Mucosa of rectum (tissue), 2 donors: ENCODE data around the gene ADAM10.

Experiments used
- H3K27ac ChIP-seq, 2 donors: one replicate each; pipeline ENCODE4 v1.7.0; 2013; ENCODE audit warnings: inconsistent platforms in 2 of 2, low read depth in 2 of 2, low read length in 2 of 2
- H3K27me3 ChIP-seq, 2 donors: one replicate each; pipeline ENCODE4 v1.7.0; 2013; ENCODE audit warnings: low read length in 2 of 2; ENCODE audit not compliant: control insufficient read depth in 2 of 2, insufficient read depth in 2 of 2
- H3K36me3 ChIP-seq, 2 donors: one replicate each; pipeline ENCODE4 v1.7.0; 2013; ENCODE audit warnings: low read length in 2 of 2; ENCODE audit not compliant: control insufficient read depth in 2 of 2, insufficient read depth in 2 of 2
- H3K4me1 ChIP-seq, 2 donors: one replicate each; pipeline ENCODE4 v1.7.0; 2013; ENCODE audit warnings: low read length in 2 of 2, mild to moderate bottlenecking in 1 of 2; ENCODE audit not compliant: control insufficient read depth in 2 of 2, insufficient read depth in 2 of 2
- H3K4me3 ChIP-seq, 2 donors: one replicate each; pipeline ENCODE4 v1.7.0; 2013; ENCODE audit warnings: low read length in 2 of 2
- H3K9ac ChIP-seq, 2 donors: one replicate each; pipeline ENCODE4 v1.7.0; 2013; ENCODE audit warnings: low read length in 2 of 2, low read depth in 1 of 2, mild to moderate bottlenecking in 1 of 2
- H3K9me3 ChIP-seq, 2 donors: one replicate each; pipeline ENCODE4 v1.7.0; 2013; ENCODE audit warnings: low read length in 2 of 2; ENCODE audit not compliant: control insufficient read depth in 2 of 2
- donor health status: healthy.
- donor health status: Normal muscosa, but diverticular disease.

Gene ADAM10

DNA sequence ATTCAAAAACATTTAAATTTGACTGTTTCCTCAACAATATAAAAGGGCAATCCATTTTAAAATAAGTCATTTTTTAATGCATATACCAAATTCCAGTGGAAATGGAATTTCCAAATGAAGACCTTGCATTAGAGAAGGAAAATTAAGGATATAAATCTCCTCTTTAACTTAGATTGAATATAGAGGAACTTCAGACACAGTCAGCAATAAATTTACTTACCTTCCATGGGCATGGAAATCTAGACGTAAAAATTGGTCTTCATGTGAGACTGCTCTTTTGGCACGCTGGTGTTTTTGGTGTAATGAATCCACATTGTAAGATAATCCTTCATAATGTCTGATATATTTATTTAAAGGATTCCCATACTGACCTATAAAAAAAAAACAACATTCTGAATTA, 32.1 kb downstream of the ADAM10 start:
- Histone ChIP-seq H3K9me3 (no peaks in the 10 kb centered on the region), H3K4me3 (no peak overlapping the region), H3K27me3 (no peaks in the 10 kb centered on the region), H3K4me1 (no peaks in the 10 kb centered on the region), H3K27ac (no peak overlapping the region), H3K9ac (no peak overlapping the region), H3K36me3 (peaks cover 3 to 5% of the 10 kb centered on the region in 2 donors)

DNA sequence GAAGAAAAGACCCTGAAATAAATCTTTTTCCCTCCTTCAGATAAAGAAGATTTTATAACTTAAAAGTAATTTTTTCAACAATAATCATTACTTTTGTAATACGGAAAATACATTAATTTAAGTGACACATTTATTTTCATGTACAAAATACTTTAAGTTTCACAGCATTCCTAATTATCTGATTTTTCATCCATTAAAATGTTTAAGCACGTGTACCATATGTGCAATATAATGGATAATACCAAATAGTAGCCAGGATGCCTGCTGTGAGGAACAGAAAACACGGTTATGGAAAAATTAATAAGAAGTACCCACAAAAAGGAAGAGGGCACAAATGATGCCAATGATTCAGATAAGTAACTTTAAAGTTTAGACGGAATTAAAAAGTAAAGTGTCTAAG, 33.5 kb downstream of the ADAM10 start:
- H3K36me3 ChIP-seq = peaks cover 3 to 5% of the 10 kb centered on the region in 2 donors
- no peak overlapping the region for H3K4me3 ChIP-seq
- no peaks in the 10 kb centered on the region for H3K9me3 ChIP-seq
- no peaks in the 10 kb centered on the region for H3K27me3 ChIP-seq
- no peak overlapping the region for H3K9ac ChIP-seq
- H3K27ac ChIP-seq = no peak overlapping the region
- no peaks in the 10 kb centered on the region for H3K4me1 ChIP-seq

DNA sequence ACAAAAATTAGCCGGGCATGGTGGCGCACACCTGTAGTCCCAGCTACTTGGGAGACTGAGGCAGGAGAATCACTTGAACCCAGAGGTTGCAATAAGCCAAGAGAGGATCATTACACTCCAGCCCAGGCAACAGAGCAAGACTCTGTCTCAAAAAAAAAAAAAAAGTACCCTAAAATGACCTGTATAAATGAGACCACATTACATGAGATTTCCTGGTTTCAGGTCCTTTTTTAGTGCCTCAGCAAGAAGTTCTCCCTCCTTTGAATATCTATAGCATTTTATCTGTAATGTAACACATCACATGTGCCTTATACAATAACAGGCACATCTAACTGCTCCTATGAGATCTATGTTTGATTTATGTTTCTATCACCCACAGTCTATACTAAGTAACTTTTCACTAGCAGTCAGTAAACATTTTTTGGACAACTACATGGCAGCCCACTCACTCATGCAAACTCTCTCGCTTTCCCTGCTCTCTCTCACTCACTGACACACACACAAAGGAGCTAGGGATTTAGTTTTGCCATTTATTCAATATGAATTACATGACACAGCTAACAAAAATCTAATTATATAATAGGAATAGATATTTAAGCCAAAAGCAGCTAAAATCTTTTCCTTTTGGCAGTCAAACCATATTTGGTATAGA, 34.1 kb downstream of the ADAM10 start:
- H3K9me3 ChIP-seq = no peaks in the 10 kb centered on the region
- H3K27ac ChIP-seq = no peak overlapping the region
- H3K36me3 ChIP-seq = peaks cover 3 to 5% of the 10 kb centered on the region in 2 donors
- H3K9ac ChIP-seq = no peak overlapping the region
- H3K4me3 ChIP-seq = no peak overlapping the region
- H3K4me1 ChIP-seq = no peaks in the 10 kb centered on the region
- H3K27me3 ChIP-seq = no peaks in the 10 kb centered on the region

DNA sequence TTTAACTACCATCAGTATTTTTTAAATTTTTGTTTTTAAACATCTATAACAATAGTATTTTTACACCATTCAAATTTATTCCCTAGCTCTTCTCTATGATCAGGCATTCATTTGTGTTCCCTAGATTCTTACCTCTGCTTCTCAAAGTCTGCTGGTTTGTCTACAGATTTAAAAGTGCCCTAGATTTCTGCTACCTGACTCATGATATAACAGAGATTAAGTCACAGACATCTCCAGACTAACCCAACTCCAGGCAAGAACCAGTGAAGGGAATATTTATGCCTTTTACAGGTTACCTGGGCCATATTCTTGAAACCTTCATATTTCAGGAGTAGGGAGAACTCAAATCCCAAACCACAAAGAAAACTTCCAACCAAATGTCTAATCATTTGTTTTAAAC, 38.8 kb downstream of the ADAM10 start:
- Histone ChIP-seq H3K27me3 (no peaks in the 10 kb centered on the region), H3K9ac (no peak overlapping the region), H3K4me3 (no peak overlapping the region), H3K4me1 (no peaks in the 10 kb centered on the region), H3K36me3 (peaks cover 0 to 3% of the 10 kb centered on the region in 2 donors), H3K27ac (no peak overlapping the region), H3K9me3 (no peaks in the 10 kb centered on the region)

DNA sequence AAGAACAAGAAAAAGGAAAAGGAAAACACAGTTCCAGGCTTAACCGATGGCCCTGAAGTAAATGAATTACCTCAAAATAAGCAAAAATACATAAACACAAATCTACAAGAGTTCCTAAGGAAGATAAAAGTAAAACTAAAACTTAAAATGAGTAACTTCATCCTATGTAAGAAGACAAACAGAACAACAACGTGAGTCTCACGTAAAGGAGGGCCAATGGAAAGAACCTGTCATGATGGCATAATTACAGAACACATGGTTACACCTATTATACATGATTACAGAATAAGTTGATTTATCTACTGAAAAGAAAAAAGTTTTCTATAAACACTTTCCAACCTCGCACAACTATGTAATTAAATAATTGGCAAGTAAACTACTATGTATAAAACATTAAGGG, 42.1 kb downstream of the ADAM10 start:
- Histone ChIP-seq H3K27ac (no peak overlapping the region), H3K4me3 (no peak overlapping the region), H3K4me1 (no peaks in the 10 kb centered on the region), H3K9ac (no peak overlapping the region), H3K27me3 (no peaks in the 10 kb centered on the region), H3K36me3 (no peaks in the 10 kb centered on the region), H3K9me3 (no peaks in the 10 kb centered on the region)

DNA sequence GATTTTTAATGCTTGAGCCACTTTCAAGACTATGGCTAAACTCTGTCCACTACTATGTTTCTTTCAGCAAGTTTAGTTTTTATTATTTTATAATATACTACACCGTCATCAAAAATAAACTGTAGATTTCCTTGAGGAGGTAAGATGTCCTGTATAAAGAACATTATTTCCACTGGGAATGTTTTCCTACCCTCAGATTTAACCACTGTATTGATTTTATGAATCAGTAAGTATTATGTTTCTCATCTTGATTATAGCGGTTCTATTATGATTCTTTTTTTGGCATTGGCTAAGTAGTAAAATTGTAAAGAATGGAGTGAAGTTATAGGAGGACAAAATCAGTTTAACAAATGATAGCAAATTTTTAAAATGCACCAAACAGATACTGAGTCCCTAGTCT, 44.4 kb downstream of the ADAM10 start:
- no peak overlapping the region for H3K4me3 ChIP-seq
- no peaks in the 10 kb centered on the region for H3K9me3 ChIP-seq
- H3K9ac ChIP-seq = no peak overlapping the region

DNA sequence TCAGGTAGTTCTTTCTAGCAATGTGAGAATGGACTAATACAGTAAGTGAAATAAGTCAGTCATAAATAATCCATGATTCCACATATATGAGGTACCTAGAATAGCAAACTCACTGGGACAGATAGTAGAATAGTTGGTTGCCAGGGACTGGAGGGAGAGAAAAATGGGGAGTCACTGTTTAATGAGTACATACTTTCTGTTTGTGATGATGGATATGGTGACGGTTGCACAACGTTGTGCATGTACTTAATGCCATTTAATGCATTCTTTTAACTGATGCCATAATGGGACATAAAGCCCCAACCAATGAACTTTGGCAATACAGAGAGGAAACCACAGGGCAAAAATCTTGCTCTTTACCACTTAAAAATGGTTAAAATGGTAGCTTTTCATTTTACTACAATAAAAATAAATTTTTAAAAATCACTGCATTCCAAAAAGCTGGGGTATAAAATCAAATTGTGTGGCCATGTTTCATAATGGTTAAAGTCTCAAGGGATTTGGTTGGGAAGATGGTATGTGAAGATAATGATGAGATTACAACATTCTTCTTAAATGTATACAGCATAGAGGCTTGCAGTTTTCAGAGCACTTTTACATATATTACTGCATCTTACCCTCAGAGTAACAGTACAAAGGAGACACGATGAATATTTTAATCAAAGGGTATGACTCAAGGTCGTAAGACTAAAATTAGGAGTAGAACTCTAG, 45.2 kb downstream of the ADAM10 start:
- H3K36me3 ChIP-seq = peaks cover 0 to 2% of the 10 kb centered on the region in 2 donors
- H3K27ac ChIP-seq = no peak overlapping the region
- H3K27me3 ChIP-seq = no peaks in the 10 kb centered on the region
- H3K9ac ChIP-seq = no peak overlapping the region
- no peaks in the 10 kb centered on the region for H3K4me1 ChIP-seq
- H3K4me3 ChIP-seq = no peak overlapping the region
- no peaks in the 10 kb centered on the region for H3K9me3 ChIP-seq

More for the DNA sequence above, 44.4 kb downstream of the ADAM10 start:
- Histone ChIP-seq H3K36me3 (peaks cover 0 to 2% of the 10 kb centered on the region in 2 donors), H3K27me3 (no peaks in the 10 kb centered on the region), H3K4me1 (no peaks in the 10 kb centered on the region), H3K27ac (no peak overlapping the region)

DNA sequence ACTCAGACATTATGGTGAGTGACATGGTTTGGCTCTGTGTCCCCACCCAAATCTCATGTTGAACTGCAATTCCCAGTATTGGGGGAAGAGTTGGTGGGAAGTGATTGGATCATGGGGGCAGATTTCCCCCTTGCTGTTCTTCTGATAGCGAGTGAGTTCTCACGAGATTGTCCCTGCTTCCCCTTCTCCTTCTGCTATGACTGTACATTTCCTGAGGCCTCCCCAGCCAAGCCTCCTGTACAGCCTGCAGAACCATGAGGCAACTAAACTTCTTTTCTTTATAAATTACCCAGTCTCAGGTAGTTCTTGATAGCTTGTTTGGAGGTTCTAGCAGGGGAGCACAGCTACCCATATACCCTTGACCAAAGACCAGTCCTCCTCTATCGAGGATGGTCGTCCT, 45.9 kb downstream of the ADAM10 start:
- no peak overlapping the region for H3K9ac ChIP-seq

DNA sequence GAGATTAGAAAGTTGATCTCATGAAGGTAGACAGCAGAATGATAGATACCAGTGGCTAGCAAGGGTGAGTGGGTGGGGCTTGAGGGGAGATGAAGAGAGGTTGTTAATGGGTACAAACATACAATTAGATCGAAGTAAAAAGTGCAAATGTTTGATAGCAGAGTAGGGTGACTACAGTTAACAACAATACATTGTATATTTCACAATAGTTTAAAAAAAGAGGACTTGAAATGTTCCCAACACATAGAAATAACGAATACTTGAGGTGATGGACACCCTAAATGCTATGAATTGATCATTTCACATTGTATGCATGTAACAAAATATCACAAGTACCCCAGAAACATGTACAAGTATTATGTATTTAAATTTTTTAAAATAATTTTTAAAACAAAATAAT, 47.3 kb downstream of the ADAM10 start:
- Histone ChIP-seq H3K4me1 (no peaks in the 10 kb centered on the region), H3K9me3 (no peaks in the 10 kb centered on the region), H3K4me3 (no peak overlapping the region), H3K27ac (no peak overlapping the region), H3K9ac (no peak overlapping the region), H3K27me3 (no peaks in the 10 kb centered on the region), H3K36me3 (peaks cover 0 to 2% of the 10 kb centered on the region in 2 donors)

More for the DNA sequence above, 45.9 kb downstream of the ADAM10 start:
- Histone ChIP-seq H3K27ac (no peak overlapping the region), H3K4me1 (no peaks in the 10 kb centered on the region), H3K9me3 (no peaks in the 10 kb centered on the region), H3K4me3 (no peak overlapping the region), H3K27me3 (no peaks in the 10 kb centered on the region), H3K36me3 (peaks cover 0 to 2% of the 10 kb centered on the region in 2 donors)

DNA sequence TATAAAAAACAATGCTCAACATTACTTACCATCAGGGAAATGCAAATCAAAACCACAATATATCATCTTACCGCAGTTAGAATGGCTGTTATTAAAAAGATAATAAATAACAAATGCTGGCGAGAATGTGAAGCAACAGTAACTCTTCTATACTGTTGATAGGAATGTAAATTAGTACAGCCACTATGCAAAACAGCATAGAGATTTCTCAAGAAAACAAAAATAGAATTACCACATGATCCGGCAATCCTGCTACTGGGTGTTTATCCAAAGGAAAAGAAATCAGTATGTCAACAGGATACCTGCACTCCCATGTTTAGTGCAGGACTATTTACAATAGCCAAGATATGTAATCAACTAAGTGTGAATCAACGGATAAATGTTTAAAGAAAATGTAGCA, 48.1 kb downstream of the ADAM10 start:
- Histone ChIP-seq H3K27ac (no peak overlapping the region), H3K9me3 (no peaks in the 10 kb centered on the region), H3K36me3 (peaks cover 0 to 2% of the 10 kb centered on the region in 2 donors), H3K9ac (no peak overlapping the region), H3K4me1 (no peaks in the 10 kb centered on the region), H3K4me3 (no peak overlapping the region), H3K27me3 (no peaks in the 10 kb centered on the region)
